Stimulated activated CD8-positive, alpha-beta memory T cell treated with anti-CD3 and anti-CD28 coated beads, Interleukin-4, amount 100 ng/mL, for 48 hours (primary cell): Measurements from ENCODE around the gene SH3PXD2A.
"Not testable (repeated sequence)": the region's sequence is repeated elsewhere in the genome, so short reads cannot be mapped to it uniquely, and the experiment has no call there.

Source experiments
- DNase-seq: peaks from one replicate; pipeline ENCODE4 v3.0.0-alpha.2; 2020

SH3PXD2A gene

DNA sequence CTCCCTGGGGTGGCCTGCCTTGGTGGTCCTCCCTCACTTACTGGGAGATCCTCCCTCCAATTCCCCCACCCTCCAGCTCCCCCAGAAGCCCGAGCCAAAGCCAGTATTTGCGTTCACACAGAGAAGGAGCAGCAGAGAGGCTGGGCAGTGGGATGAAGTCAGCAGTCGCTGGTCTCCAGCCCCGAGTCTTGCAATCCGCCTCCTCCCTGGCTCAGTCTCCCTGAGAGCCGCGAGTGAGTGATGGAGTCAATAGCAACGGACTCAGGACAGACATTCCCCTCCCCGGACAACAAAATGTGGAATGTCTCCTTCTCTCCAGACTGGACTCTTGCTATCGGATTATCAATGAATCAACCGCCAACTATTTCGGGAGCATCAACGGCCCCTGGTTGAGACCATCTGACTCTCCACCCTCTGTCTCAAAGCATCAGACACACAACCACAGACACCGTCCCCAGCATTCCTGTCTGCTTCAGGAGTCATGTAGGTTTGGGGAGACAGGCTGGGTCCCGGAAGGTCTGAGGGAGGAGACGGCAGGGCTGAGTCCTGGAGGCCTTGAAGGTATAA lies 178.4 kb downstream of the SH3PXD2A start:
- no peak for DNase-seq

DNA sequence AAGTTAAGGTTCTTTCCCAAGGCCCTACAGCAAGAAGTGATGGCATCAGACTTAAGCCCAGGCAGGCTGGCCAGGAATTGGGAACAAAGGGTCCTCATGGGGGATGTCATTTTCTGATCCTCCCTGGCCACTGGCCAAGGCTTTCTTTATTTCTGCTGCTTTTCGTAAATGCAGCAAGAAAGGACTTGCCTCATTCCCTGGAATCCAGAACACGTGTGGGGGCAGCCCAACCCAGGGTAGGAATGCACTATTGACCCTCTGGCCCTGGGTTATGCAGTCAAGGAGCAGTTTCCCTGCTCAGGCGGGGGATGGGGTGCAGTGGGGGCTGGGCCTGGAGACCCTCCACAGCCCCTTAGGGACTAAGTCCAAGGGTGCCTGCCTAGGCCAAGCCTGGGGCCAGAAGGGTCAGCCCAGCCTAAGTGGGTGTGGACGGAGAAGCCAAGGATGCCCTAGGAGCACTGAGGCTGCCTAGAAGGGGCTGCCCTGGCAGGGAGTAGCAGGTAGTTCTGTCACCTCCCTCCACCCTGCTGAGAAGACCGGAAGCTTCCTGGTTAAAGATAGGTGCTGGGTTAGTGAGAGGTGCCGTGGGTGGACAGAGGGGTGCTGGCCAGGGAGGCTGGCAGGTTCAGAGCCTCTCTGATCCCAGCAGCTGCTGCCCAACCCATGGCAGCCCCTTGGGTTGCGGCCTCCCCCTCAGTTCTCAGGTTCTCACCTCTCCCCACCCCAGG lies 179.2 kb downstream of the SH3PXD2A start:
- no peak for DNase-seq

DNA sequence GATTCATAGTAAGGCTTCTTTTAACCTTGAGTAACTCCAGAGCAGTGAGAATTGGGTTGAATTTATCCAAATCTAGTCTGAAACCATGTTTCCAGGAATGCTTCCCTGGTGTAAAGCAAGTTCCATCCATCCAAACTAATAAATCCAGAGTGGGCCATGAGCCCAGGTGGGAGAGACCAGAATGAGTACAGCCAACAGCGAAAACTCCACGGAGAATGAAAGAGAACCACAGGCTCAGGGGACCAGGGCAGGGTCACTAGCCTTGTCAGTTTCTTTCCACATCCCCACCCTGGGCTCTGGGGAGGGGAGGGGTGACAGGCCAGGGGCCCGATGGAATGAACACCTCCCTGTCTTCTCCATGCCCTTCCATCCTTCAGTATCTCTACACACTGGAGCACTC lies 181.8 kb downstream of the SH3PXD2A start:
- no peak for DNase-seq

DNA sequence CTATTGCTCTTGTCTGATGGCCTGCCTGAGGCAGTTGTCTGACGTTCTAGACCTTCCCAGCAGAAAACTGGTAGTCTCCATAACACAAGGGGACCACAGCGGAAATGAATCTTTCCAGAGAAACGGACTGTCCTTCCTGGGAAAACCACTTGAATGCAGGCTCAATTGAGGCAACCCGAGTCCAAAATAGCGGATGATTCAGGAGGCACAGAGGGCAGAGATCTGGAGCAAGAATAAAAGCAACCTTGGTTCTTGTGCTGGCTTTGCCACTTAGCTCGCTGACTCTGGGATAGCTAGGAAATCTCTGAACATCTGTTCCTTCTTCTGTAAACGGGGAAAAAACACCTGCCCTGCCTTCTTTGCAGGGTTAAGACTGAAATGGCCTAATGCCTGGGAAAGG lies 183.0 kb downstream of the SH3PXD2A start:
- no peak for DNase-seq

DNA sequence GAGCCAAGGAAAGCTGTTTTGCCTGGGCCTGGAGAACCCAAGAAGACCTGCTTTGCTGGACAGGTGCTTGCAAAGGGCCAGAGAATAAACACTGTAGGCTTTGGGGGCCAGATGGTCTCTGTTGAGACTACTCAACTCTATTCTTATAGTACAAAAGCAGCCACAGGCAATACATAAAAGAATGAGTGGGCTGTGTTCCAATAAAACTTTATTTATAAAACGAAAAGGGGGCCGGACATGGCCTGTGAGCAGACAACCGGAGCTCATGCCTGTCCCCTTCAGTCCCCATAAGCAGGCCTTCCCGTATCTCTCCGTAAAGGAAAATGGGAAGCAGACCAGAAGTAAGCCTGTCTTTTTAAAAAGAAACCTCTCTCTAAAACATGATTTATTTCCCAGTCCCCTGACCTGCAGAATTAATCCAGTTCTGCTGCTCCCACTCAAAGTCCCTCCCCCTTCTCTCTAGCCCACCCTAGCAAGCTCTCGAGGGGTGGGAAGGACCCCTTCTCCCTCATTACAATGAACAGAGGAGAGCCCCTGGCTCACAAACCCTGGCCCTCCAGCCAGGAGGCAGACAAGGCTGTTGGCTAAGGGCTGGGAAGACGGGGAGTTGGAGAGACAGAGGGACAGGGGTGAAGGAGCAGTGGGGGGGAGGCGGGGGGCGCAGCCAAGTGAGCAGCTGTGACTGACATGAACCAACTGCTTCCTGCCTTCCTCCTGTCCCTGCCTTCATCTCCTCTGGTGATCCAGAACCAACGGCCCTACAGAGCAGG lies 184.1 kb downstream of the SH3PXD2A start:
- no peak for DNase-seq

DNA sequence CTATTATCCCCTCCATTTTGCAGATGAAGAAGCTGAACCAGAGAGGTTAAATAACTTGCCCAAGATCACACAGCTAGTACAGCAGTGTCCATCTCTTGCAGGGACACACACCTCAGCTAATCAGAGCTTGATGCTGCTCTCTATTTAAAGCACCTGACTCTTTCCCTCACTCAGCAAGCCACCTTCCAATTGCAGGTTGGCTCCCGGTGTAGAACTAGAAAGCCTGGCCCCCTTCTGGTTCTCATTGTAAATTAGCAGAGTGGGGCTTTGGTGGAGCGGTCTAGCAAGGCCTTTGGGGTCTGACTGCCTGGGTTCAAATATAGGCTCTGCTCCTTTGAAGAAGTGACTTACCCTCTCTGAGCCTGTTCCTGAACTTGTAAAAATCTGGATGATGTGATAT lies 185.4 kb downstream of the SH3PXD2A start:
- DNase-seq: no peak

- DNase-seq: no peak
Observed at GRCh38 chr10:103669243-103669929, 186.0 kb downstream of the SH3PXD2A start.

DNA sequence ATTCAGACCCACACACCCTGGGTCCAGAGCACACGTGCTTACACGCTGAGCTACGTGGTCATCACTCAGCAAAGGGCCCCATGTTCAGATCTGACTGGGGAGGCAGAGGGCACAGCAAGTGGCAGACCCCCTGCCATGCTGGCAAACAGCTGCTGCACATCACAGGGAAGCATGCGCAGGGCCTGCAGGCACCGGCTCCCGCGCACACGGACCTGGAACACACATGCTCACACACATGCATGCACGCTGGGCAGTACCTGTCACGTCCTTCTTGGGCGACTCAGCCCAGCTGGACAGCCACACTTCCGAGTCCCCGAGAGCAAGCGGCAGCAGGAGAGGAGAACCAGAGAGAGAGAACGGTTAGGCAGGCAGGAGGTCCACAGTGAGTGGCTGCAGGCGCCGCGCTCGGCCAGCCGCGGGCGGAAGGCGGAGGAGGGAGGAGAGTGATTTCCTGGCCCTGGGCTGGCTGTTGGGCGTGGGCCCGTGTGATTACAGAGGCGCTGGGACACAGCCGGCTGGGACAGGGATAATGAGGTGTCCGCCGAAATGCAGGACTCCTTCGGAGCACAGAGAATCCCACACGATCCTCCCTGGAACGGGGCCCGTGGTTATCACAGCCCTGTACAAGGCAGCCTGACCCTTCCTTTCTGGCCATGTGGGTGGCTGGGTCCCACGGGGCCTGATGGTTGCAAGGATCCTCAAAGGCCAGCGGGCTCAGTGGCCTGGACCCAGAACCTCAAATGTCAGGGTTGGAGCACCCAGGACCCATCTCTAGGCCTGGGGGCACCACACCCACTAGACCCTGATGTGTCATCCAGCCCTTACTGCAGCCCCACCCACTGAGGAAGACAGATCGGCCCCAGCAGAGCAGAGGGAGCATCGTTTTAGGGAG lies 186.8 kb downstream of the SH3PXD2A start:
- no peak for DNase-seq

GRCh38 chr10:103667356-103667755 lies 188.0 kb downstream of the SH3PXD2A start:
- DNase-seq: no peak

GRCh38 chr10:103666762-103667150 lies 188.6 kb downstream of the SH3PXD2A start:
- DNase-seq: no peak

DNA sequence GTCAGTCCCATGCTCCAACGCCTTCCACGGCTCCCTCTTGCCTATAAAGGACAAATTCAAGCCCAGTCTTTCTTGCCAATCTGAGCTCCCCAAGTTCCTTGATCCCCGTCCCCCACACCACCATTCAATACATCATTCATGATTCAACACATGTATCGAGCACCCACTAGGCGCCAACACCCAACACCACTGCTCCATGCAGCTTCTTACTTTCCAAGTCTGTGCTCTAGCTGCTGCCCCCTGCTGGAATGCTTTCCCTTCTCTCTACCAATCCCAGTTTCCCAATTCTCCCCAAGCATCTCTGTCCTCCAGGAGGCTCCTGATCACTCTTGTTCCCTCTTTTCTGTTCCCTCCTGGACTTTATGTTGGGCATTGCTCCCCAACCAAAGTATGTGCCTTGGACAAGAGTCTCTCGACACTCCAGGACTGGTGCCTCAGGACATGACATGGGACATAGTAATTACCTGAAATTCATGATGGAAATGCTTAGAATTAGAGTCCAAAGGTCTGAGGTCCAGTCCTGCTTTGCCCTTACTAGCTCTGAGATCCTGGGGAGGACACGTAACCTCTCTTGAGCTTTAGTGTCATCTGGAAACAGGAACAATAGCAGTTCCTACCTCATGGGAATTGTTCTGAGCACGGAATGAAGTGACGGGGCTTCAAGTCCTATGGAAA lies 189.2 kb downstream of the SH3PXD2A start:
- no peak for DNase-seq

DNA sequence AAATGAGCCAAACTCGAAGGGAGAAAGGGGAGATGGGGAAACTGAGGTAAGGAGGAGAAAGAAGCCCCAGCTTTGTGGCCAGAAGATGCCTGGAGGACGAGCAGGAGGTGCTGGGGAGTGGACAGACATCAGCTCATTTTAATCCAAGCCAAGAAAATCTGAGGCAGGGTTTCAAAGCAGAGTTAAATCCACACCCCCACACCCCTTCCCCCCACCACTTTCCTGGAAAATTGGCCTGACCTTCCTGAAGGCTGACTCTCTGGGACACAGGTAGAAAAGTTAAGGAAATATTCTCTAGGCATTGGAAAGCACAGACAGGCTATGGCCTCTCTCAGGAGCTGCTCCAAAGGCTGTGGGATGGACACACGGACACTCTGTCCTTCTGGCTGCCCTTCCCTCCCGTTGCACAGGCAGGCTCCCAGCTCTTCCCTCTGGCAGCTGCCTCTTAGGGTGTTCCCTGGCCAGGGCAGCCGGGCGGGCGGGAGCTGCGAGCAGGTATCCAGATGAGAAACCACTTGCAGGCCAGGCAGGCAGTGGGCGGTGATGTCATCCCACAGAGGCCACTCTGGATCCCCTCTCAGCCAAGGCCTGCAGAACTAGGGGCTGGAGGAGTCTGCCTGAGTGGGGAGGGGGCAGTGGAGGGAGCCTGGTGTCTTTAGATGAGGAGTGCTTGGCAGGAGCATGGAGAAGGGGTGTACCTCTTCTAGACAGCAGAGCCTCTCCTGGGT lies 190.1 kb downstream of the SH3PXD2A start:
- no peak for DNase-seq

- no peak for DNase-seq
Observed at GRCh38 chr10:103663802-103664201, 191.6 kb downstream of the SH3PXD2A start.

DNA sequence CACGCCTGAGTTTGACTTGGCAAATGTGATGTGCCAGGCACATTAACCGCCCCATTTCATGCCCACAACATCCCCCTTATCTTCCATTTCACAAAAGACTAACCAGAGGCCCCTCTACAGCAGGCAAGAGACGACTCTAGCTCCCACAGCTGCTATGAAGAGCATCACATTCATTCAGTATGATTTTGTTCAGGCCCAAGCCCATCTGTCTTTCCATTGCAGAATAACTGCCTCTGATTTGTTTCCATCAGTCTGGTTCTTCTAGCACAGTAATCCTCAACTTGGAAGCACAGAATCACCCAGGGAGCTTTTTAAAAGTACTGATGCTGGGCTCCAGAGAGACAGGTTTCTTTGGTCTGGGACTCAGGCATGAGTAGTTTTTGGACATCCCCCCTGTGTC lies 192.1 kb downstream of the SH3PXD2A start:
- DNase-seq: no peak

DNA sequence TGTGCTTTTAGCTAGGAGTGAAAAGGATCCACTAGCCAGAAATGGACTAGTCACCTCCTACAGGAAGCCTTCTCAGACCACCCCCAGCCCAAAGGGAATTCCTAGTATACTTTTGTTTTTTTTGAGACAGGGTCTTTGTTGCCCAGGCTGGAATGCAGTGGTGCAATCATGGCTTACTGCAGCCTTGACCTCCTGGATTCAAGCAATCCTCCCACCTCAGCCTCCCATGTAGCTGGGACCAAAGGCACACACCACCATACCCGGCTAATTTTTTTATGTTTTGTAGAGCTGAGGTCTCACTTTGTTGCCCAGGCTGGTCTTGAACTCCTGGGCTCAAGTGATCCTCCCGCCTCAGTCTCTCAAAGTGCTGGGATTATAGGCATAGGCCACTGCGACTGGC lies 192.7 kb downstream of the SH3PXD2A start:
- DNase-seq: not testable (repeated sequence)

DNA sequence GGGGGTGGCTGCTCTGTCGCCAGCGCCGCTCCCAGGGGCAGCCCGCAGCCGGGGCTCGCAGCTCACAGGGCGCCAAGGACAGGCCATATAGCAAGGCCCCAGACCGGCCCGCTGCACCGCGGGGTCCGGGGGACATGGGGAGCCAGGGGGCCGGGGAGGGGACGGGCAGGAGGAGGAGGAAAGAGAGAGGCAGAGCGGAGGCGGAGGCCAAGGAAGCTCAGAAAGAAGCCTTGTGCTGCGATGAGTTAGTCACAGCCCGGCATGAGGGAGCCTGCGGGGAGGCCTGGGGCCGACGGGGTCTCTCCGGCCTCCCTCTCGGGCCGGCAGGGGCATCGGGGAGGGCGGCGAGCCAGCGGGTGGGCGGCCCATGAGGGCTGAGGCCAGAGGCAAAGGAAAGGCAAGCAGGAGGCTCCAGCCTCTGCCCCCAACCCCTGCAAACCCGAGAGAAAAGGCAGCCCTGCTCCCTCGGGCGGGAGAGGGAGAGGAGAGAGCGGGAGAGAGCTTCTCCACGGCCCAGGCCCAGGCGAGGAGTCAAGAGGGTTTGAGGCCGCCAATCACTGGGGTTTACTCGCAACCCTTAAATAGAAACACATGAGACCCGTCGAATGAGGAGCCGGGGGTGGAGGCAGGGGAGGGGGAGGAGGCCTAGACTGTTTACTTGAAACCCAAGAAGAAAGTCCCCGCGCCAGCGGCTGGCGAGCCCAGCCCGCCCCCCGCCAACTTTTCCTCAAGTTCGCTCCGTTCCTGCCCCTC lies 194.0 kb downstream of the SH3PXD2A start:
- peak; percentile 42 for DNase-seq

- DNase-seq: peak; percentile 39
Observed at GRCh38 chr10:103660364-103661197, 194.8 kb downstream of the SH3PXD2A start.

DNA sequence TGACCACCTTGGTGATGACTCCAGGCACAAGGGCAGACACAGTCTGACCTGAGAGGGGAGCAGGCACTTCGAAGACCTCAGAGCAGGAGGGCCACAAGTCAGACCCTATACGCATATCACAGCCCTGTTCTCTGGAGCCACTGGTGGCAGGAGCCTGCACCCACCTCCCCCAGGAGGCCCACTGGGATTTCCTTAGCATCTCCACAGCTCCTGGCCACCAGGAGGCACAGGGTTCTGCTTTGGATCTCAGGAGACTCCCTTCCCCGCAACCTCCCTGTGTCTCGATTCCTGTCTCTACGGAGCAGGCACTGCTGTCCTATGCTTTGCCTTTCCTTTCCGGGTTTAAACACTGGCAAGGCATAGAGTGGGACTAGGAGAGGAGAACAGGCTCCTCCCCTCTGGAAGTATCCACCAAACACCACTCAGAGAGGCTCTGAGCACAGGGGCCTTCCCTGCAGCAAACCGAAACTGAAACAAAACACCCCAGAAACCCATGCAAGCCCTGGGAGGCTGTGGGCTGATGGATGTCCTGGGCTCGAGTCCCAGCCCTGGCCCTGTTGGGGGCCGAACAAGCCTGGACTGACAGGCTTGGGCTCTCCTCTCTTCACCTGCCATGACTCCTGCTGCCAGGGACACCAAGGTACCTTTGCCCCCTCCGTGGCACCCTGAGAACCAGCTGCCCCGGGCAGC lies 195.6 kb downstream of the SH3PXD2A start:
- DNase-seq: peak; percentile 63

DNA sequence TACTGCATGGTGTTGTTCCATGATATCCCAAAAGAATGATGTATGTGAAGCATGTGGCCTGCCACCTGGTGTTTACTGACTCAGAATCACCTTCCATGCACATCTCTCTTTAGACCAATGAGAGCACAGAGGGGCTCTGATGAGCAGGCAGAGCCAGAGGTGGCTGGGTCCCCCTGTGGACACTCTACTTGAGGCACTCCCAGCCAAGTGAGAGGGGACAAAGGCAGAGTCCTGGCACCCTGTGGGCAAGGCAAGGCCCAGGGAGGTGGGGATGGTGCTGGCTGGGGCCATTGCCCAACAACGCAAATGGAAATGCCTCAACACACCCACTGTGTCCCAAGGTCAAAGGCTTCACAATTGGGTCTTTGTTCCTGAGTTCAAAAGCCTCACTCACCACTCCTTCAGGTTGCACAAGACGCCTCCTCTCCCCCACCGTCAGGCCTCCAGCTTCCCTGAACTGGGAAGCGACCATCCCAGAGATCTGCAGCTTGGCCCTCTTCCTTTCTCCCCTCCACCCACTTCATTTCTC lies 197.3 kb downstream of the SH3PXD2A start:
- no peak for DNase-seq
